Uterus (tissue), 2 donors: Measurements from ENCODE around the gene ROCK1.

Experiments used
- CTCF ChIP-seq, 4 experiments: fragments of 200-600 bp in 2 of 4; fragments of 450-650 bp in 2 of 4; sonication (generic) in 2 of 4; IDR thresholded peaks; one replicate each; pipeline ENCODE4 v1.5.1; 2016 to 2019; ENCODE audit warnings: antibody characterized with exemption in 4 of 4, mild to moderate bottlenecking in 2 of 4, moderate library complexity in 1 of 4
- POLR2A ChIP-seq, 2 donors: fragments of 450-650 bp; IDR thresholded peaks; one replicate each; pipeline ENCODE4 v1.6.1; 2016; ENCODE audit warnings: antibody characterized with exemption in 2 of 2, mild to moderate bottlenecking in 1 of 2, moderate library complexity in 1 of 2

- TF ChIP-seq CTCF (IDR thresholded peaks at IDR 0.05) (no peak), POLR2A (IDR thresholded peaks at IDR 0.05) (no peak)
Measured at GRCh38 chr18:21105936-21106335, 5.7 kb downstream of the ROCK1 start.
